HPDE6-E6E7 (cell line): ENCODE data around the gene MARK3.
"Not testable (repeated sequence)": the region's sequence is repeated elsewhere in the genome, so short reads cannot be mapped to it uniquely, and the experiment has no call there.

Source experiments
- DNase-seq: peaks from one replicate; pipeline ENCODE4 v3.0.0; 2011; ENCODE audit warnings: missing footprints; ENCODE audit errors: extremely low spot score

MARK3 gene

DNA sequence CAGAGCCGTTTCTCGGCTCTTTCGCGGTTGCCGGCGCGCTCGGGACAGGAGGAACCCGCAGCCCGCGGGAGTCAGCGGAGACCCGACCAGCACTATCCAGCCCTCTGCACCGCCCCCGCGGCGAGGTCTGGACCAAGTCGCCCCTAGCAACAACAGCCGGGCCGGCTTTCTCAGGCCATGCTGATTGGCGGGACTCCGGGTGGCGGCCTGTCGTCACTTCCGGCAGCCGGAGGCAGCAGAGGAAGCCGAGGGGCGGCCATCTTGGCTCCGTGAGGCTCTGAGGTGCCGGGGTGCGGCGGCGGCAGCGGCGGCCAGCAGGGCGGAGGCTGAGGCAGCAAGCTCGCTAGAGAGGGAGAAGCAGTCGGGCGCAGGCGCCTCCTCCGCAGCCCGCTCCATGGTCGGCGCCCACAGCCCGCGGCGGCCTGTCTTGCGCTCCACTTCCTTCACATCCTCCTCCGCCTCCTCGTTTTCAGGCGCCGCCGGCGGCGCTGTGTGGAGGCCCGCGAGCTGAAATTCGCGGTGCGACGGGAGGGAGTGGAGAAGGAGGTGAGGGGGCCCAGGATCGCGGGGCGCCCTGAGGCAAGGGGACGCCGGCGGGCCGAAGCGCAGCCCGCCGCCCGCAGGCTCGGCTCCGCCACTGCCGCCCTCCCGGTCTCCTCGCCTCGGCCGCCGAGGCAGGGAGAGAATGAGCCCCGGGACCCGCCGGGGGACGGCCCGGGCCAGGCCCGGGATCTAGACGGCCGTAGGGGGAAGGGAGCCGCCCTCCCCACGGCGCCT, at the start of gene MARK3:
Gene MARK3 (plus strand): TSS at position 264 of the 777 bp plus-strand sequence. CDS start 615 bp downstream, outside the sequence.
- DNase-seq: peak; percentile 97

DNA sequence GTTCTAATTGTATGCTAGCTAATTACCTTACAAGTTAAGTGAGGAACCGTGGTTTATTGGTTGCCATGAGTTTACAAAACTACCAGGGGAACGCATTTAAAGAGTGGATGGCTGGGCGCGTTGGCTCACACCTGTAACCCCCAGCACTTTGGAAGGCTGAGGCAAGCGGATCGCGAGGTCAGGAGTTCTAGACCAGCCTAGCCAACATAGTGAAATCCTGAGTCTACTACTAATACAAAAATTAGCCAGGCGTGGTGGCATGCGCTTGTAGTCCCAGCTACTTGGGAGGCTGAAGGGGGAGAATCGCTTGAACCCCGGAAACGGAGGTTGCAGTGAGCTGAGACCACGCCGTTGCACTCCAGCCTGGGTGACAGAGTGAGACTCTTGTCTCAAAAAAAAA, 49.0 kb upstream of the MARK3 start:
- no peak for DNase-seq

DNA sequence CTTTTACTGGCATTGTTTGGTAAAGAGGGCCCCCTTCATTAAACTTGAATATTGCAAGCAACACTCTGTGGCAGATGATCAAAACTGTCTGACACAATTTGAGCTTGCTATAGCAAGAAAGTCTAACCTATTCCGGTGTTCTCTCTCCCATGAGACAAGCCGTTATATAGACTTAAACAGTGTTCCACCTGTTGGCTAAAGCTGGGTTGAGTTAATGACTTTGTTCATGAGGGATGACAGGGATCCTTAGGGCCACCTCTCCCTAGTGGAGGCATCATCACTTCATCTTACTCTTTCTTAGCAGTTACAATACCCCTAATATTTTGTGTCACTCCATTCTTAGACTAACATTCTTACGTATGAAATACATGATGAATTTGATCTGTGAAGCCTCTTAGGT, 47.4 kb upstream of the MARK3 start:
- DNase-seq: no peak

DNA sequence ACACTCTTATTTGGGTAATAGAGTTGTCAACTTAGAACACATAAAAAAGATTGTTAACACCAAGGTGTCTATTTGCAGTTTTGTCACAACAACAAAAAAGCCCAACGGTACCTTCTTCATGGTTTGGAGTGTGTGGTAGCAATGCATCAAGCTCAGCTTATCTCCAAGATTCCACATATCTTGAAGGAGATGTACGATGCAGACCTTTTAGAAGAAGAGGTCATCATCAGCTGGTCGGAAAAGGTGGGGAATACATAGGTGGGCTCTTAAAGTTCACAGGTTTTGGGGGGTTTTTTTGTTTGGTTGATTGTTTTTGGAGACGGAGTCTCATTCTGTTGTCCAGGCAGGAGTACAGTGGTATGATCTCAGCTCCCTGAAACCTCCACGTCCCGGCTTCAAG, 45.7 kb upstream of the MARK3 start:
- no peak for DNase-seq

DNA sequence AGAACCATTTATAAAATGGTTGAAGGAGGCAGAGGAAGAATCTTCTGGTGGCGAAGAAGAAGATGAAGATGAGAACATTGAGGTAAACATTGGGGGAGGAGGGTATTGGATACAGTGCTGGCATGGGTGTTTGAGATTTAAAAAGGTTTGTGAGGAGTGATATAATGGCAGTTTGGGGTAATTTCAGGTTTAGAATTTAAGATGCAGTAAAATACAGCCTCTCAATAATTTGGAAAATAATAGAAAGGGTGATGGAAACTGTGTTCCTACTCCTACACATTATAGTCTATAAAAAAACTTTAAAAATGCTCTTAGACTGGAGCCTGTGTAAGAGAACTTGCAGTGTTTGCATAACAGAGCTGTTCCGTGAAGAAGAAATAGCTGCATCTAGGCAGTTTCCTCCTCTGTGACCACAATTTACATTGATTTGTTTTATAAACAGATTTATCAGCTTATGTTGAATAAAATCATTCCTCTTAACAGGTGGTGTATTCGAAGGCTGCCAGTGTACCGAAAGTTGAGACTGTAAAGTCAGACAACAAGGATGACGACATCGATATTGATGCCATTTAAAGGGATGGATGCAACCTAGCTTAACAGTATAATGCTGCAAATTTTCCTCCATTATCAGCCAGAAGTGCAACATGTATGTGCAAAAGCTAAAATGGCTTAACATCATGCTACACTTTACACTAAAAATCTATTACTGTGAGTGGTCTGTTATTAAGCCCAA, 44.6 kb upstream of the MARK3 start:
- DNase-seq: no peak

DNA sequence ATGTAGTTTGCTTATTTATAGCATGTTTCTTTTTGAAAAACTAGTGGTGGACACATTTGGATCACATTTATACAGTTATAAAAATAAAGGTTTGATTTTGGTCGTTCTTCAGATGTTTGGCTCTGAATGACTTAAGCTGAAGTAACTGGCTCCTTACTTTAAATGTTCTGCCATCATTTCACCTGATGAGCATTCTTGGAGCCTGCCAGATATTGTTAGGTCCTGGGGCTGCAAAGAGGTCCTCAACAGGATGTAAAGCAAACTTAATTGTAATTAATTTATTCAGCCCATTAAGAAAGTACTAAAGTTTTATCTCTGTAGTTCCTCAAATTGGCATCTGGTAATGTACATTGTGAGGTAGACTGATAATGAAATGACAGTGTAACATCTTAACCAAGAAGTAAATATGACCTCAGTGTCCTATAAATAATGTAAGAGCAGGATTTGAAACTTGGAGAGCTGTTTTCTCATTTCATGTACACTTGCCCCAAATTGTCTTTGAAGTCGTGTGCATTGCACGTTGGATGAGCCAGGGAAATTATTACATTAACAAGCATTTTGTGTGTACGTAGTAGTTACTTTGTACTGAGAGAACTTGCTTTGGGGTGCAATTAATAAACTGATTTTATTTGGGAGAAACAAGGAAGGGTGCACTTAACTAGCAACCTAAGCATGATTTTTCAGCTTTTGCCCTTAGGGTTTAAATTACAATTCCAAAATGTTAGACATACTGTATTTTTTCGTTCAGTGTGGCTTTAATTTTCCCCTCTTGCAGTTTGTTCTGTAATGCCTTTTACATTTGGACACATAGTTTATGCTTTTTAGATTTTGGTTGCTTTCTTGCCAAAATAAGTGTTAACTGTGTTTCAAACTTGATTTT, 43.7 kb upstream of the MARK3 start:
- DNase-seq: no peak

DNA sequence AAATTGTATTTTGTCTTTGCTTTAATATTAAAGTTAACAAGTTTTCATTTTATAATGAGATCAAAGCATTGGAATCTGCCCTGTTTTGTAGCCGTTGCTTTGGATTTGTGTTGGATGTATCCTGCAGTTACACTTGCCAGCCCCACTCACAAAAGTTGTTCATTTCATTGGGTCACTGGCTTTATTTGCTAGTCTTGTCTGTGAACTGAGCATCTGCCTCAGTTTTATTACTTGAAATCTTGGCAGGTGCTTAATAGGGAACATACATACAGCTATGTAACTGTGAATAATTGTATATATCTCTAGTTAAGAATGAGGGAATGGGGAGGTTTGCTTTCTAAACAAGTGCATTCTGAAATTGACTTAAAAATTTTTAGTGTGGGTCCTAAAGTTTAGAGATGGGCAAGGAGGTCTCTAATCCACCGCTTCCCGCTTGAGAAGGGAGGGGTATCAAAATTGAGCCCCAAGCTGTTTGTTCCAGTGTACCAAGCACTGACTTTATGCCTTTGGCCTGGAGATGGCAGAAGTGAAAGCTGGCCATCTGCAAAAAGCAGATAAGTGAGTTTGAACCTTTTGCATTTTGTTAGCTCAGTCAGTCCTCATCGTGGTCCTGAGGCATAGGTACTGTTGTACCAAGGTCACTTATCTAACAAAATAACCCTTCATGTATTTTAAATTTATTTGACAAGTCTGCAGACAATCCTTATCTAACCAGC, 41.9 kb upstream of the MARK3 start:
- DNase-seq: no peak

DNA sequence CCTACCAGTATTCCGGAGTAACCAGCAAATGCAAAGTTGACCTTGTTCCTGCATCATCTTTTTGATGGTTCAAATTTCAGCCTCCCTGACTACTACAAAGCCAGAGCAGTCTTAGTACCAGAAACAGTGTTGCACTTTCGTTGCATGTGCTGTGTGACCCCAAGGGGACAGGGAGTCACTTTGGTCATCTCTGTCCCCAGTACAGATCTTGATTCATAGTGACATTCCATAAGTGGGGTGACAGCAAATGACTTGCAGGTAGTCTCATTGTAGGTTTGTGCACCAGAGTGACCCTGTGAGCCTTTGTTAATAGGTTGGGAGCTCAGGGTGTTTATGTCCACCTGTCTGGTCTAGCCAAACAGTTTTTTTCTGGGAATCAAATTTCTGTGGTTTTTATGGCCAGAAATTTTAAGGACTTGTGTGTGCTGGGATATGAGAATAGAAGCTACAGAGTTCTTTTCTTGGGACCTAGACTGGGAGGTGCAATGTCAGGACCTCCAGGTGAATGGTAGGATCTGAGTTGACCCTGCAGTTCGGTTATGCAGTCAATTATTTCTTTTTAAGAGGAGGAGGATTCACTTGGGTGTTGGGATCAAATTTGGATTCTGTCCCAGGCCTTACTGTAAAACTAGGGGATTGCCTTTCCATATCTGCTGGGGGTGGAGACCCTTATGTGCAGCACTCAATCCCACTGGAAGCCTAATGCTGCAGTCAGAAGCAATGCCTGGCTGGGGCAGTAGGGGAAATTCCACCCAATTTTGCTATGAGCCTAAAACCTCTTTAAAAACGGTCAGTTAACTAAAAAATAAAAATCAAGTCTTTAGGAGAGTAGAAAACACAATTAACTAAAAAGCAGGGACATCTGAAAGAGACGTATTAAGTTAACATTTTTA, 41.1 kb upstream of the MARK3 start:
- DNase-seq: no peak

DNA sequence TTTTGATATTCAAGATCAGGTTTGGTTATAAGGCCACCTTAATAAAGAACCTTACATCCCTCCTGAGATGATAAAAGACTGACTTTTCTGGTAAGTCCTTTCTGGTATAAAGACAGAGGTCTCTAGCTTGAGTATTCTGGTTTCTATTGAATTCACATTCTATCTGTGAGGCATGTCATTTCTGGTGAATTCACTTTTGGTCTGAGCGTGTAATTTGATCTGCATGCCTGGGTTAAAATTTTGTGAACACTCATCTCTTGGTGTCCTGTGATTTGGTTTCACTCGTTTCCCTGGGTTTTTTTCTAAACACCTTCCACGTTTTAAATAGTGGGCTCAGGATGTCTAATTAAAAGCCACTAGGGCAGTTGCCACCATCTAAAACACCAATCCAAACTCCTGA, 38.9 kb upstream of the MARK3 start:
- no peak for DNase-seq

DNA sequence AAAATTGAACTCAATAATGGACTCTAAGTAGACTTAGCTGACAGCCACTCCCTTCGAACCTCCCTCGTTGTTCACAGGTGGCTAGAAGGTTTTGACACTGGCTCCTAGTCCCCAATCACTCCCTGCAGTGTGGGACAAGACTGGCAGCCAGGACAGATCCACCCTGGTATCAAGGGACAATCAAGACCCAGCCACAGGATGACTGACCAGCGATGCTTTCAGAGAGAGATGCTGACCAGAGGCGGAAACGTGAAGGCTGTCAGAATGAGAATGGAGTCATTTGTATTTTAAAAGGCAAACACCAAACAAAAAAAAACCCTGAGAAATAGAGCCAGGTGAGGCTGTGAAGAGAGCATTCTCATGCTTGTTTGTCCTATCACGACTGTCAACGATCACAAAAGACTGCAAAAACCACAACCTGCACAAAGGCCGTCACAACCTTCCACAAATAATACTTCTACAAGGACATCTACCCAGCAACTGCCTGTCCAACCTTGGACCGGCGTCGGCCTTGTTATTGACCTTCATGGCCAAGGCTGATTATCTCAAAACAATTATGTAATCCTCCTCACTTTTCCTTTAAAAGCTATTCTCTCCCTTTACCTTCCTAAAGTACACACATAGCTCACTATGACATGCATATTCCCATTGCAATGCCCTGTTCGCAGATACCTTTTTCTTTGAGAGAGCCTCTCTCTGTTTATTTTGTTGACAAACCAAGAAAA, 38.0 kb upstream of the MARK3 start:
- no peak for DNase-seq

DNA sequence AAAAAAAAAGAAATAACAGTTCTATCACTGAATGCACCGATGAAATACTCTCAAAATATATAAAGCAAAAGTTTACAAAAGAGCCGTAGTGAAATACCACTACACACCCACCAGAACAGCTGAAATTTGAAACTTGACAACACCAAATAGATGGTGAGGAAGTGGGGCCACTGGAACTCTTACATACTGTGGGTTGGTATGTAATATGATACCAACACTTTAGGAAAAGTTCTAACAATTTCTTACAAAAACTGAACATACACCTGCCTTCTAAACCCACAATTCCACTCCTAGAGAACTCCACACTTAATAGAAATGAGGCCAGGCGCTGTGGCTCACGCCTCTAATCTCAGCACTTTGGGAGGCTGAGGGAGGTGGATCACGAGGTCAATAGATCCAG, 37.1 kb upstream of the MARK3 start:
- DNase-seq: no peak

DNA sequence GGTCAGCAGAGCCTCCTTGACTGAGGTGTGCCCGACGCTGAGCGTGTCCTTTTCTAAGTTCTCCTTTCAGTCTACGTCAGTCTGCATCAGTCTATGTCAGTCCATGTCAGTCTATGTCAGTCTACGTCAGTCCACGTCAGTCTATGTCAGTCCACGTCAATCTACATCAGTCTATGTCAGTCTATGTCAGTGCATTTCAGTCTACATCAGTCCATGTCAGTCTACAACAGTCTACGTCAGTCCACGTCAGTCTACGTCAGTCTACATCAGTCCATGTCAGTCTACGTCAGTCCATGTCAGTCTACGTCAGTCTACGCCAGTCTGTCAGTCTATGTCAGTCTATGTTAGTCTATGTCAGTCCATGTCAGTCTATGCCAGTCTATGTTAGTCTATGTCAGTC, 35.2 kb upstream of the MARK3 start:
- DNase-seq: no peak

DNA sequence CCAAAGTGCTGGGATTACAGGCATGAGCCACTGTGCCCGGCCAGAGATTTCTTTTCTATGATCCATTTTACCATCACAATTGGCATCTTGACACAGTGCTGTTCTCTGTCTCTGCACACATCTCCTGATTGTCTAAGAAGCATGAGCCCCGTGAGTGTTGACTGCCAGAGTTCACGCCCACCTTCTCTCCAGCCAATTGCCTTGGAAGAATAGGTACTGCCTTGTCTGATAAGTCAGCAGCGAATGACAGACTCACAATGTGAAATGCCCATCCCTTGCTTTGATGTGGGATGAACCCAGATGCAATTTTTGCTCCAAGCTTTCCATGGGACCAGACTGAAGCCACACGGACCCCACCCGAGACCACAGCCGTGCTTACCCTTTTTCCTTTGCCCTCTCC, 31.9 kb upstream of the MARK3 start:
- no peak for DNase-seq

DNA sequence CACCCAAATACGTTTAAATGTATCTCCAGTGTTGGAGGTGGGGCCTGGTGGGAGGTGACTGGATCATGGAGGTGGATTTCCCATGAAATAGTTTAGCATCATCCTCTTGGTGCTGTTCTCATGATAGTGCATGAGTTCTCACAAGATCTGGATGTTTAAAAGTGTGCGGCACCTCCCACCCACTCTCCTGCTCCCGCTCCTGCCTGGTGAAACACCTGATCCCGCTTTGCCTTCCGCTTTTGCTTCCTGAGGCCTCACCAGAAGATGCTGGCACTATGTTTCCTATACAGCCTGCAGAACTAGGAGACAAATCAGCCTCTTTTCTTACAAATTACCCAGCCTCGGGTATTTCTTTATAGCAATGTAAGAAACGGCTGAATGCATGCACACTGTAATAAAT, 31.1 kb upstream of the MARK3 start:
- no peak for DNase-seq

DNA sequence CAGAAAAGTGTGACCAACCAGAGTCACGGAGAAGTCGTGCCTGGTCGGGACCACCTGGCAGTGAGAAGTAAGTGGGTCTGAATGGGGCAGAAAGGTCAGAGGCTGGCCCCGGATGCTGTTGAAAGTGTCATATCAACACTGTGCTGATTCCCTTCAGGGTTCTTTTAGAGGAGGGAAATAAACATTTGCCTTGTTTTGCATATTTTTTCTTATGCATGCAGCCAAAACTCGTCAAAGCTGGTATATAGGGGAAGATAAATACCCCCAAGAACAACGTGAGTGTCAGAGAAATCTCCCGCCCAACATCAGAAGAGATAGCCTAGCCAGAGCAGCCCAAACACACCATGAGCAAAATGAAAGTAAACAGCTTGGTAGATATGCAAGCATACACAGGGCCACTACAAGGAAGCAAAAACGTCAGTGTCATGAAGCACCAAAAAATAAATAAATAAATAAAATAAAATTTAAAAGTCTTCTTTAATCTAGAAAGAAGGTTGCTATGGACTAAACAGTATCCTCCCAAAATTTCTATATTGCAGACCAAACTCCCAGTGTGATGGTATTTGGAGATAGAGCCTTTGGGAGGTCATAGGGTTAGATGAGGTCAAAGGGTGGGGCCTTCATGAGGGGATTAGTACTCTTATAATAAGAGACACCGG, 29.1 kb upstream of the MARK3 start:
- no peak for DNase-seq

DNA sequence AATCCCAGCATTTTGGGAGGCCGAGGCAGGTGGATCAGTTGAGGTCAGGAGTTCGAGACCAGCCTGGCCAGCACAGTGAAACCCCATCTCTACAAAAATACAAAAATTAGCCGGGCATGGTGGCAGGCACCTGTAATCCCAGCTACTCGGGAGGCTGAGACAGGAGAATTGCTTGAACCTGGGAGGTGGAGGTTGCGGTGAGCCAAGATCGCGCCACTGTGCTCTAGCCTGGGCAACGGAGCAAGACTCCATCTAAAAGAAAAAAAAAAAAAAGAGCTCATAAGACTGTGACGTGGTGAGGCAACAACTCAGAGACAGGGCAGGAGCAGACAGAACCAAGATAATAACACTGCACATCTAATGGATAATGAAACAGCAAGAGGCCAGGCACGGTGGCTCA, 27.7 kb upstream of the MARK3 start:
- DNase-seq: not testable (repeated sequence)

DNA sequence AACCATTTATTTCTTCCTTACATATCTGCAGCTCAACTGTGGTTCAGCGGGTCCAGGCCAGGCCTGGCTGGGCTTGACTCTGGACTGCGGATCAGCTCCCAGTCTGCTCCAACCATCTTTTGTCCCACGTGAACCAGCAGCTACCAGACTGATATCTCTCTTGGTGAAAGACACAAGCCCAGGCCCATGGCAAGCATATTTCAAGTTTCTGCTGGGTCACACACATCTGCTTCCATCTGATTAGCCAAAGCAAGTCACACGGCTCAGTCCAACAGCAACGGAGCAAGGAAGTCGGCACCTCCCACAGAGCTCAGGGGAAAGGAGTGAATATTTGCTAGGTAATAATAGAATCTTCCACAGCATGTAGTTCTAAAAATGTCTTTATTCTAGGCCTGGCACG, 24.7 kb upstream of the MARK3 start:
- DNase-seq: no peak

DNA sequence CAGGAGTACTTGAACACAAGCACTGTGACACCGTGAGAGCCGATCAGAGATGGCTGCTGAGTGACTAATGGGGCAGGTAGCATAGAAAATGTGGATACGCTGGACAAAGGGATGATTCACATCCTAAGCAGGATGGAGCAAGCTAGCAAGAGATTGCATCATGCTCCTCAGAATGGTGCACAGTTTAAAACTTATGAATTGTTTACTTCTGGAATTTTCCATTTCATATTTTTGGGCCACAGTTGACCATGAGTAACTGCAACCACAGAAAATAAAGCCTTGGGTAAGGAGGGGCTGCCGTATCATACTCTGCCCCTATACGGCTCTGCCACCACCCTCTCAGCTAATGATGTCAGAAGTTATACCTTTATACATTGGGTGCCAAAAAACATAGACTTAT, 23.3 kb upstream of the MARK3 start:
- peak; percentile 84 for DNase-seq

DNA sequence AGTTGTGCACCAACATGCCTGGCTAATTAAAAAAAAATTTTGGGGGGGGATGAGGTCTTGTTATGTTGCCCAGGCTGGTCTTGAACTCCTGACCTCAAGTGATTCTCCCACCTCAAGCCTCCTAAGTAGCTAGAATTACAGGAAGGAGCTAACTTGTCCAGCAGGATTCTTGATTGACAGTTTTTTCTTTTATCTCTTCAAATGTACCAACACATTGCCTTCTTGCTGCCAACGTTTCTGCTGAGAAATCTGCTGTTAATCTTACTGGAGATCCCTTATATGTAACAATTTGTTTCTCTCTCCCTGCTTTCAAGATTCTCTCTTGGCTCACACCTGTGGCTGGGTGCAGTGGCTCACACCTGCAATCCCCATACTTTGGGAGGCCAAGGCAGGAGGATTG, 22.4 kb upstream of the MARK3 start:
- no peak for DNase-seq

DNA sequence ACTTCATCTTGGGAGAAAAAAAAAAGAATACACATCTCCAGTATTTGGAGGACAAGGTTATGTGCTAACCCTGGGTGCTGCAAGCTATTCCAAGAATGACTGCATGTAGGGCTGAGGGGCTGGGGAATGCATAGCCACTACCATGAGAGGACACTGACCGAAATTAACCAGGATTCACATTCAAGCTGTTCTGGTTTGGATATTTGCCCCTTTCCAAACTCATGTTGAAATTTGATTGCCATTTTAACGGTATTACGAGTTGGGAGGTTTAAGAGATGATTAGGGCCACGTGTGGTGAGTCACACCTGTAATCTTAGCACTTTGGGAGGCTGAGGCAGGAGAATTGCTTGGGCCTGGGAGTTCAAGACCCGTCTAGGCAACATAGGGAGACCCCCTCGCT, 18.5 kb upstream of the MARK3 start:
- no peak for DNase-seq
